Stomach (tissue), 9 donors: ENCODE data around the gene GNG2. TPM values are rescaled to one million over a fixed set of nuclear protein-coding genes. Genes with fewer than 3 reads are reported as not detected.
A peak's percentile ranks its signal among the peaks of the same experiment; 100 is the strongest.
"Not testable (repeated sequence)": the region's sequence is repeated elsewhere in the genome, so short reads cannot be mapped to it uniquely, and the experiment has no call there.

Experiments used
- DNase-seq, 2 donors: peaks; one replicate each; pipeline versions ENCODE4 v3.0.0 to v3.0.0-alpha.2; 2013 to 2019
- H3K27ac ChIP-seq, 5 donors: fragments of 200-600 bp in 4 of 5; sonication (generic) in 4 of 5; one replicate each; pipeline ENCODE4 v1.5.1; 2013 to 2019; ENCODE audit warnings: mild to moderate bottlenecking in 1 of 5, moderate library complexity in 1 of 5
- H3K27me3 ChIP-seq, 3 donors: fragments of 200-600 bp; sonication (generic); one replicate each; pipeline ENCODE4 v1.5.1; 2017 to 2019; ENCODE audit warnings: mixed run types in 1 of 3
- H3K36me3 ChIP-seq, 4 donors: fragments of 200-600 bp; sonication (generic); 1 replicate in 3 of 4; 2 replicates in 1 of 4; pipeline ENCODE4 v1.5.1; 2016 to 2019
- H3K4me1 ChIP-seq, 4 donors: fragments of 200-600 bp; sonication (generic); one replicate each; pipeline ENCODE4 v1.5.1; 2016 to 2019
- H3K4me3 ChIP-seq, 4 donors: fragments of 200-600 bp; sonication (generic) in 3 of 4; one replicate each; pipeline ENCODE4 v1.5.1; 2016 to 2019; ENCODE audit warnings: mild to moderate bottlenecking in 1 of 4
- H3K9me3 ChIP-seq, 4 donors: fragments of 200-600 bp; sonication (generic); one replicate each; pipeline ENCODE4 v1.5.1; 2016 to 2019
- CTCF ChIP-seq, 7 experiments: fragments of 450-650 bp in 4 of 7; fragments of 200-600 bp in 3 of 7; sonication (generic) in 3 of 7; IDR thresholded peaks; one replicate each; pipeline ENCODE4 v1.5.1; 2016 to 2019; ENCODE audit warnings: antibody characterized with exemption in 7 of 7, control low read depth in 2 of 7, mild to moderate bottlenecking in 1 of 7
- EP300 ChIP-seq: sonication (generic); formaldehyde crosslinking; IDR thresholded peaks from one replicate; pipeline ENCODE4 v1.6.1; 2017; ENCODE audit warnings: antibody characterized with exemption
- POLR2A ChIP-seq, 4 donors: fragments of 450-650 bp; IDR thresholded peaks; one replicate each; pipeline ENCODE4 v1.6.1; 2016; ENCODE audit warnings: antibody characterized with exemption in 4 of 4, control low read depth in 2 of 4, mild to moderate bottlenecking in 1 of 4, moderate library complexity in 1 of 4
- POLR2AphosphoS5 ChIP-seq, 3 donors: sonication (generic); formaldehyde crosslinking; IDR thresholded peaks; one replicate each; pipeline ENCODE4 v1.6.1; 2016; ENCODE audit warnings: antibody characterized with exemption in 3 of 3
- WGBS, 5 donors: extraction: QIAGEN DNeasy Blood & Tissue Kit in 3 of 5; methylation state at CpG; one replicate each; pipeline versions ENCODE4 v1.1.5 to v1.1.7; 2013 to 2018; 5-methylcytosine and 5-hydroxymethylcytosine counted together
- intact Hi-C: fragments of 100-400 bp; cut with DNase I; formaldehyde crosslinking; loops from one replicate; pipeline ENCODE4 v1.15.1; 2023; ENCODE audit warnings: low total_unique reads
- polyA plus RNA-seq, 3 donors: library from polyadenylated mRNA; stranded (reverse); fragments of 200-250 nt; gene quantifications; one replicate each; pipeline ENCODE4 v1.2.3, GENCODE V29; 2013
- total RNA-seq, 5 donors: library from RNA; depleted of rRNA; stranded (reverse); fragments of >200 nt; gene quantifications; one replicate each; pipeline versions ENCODE4 v1.1.0 to v1.2.3, GENCODE V29; 2014 to 2016
- donor health status: healthy with polysubstance abuse.
- donor health status: Bipolar disorder and iron deficiency.
- donor health status: healthy.

GNG2 gene
- total and polyA plus RNA-seq, 8 donors: 0.58 to 23.3 (median 9.2) TPM

- Histone ChIP-seq H3K9me3 (peaks cover 0 to 6% (median 0%) of the 10 kb centered on the region in 4 donors), H3K4me1 (peaks cover 0 to 6% (median 0%) of the 10 kb centered on the region in 4 donors), H3K36me3 (no peaks in the 10 kb centered on the region), H3K27me3 (no peaks in the 10 kb centered on the region), H3K27ac (no peak overlapping the region), H3K4me3 (no peak overlapping the region)
- no peak for DNase-seq
- TF ChIP-seq POLR2AphosphoS5 (IDR thresholded peaks at IDR 0.05) (no peak), CTCF (IDR thresholded peaks at IDR 0.05) (no peak), POLR2A (IDR thresholded peaks at IDR 0.05) (no peak), EP300 (no peak)
- 82 to 98% (median 91%) methylated on average over 5 of the region's 5 CpGs for WGBS, 5 donors
- intact Hi-C loops: no loop called here
These were observed 41.1 kb downstream of the GNG2 start for GRCh38 chr14:51901475-51902024.

GRCh38 chr14:51905656-51906121, 45.3 kb downstream of the GNG2 start:
- H3K36me3 ChIP-seq, intact Hi-C loops, H3K4me1 ChIP-seq, H3K4me3 ChIP-seq, H3K27me3 ChIP-seq, H3K9me3 ChIP-seq: not testable (repeated sequence)
- 28 to 51% (median 44%) methylated on average over 6 of the region's 6 CpGs for WGBS, 5 donors
- peak in 1 of 3 donors; percentile 25 for TF ChIP-seq POLR2AphosphoS5 (IDR thresholded peaks at IDR 0.05)
- H3K27ac ChIP-seq: peak overlapping the region in 4 of 5 donors; percentile 26 to 58 (median 42)
- peak in 1 of 2 donors; percentile 20 for DNase-seq

GRCh38 chr14:51908086-51908485, 47.7 kb downstream of the GNG2 start:
- Histone ChIP-seq H3K27me3 (no peaks in the 10 kb centered on the region), H3K4me1 (peaks cover 0 to 6% (median 0%) of the 10 kb centered on the region in 4 donors), H3K27ac (no peak overlapping the region), H3K36me3 (no peaks in the 10 kb centered on the region), H3K4me3 (no peak overlapping the region), H3K9me3 (peaks cover 0 to 6% (median 0%) of the 10 kb centered on the region in 4 donors)
- intact Hi-C loops: no loop called here
- WGBS, 5 donors: 73 to 95% (median 91%) methylated on average over 3 of the region's 3 CpGs
- no peak for DNase-seq
- TF ChIP-seq EP300: no peak
- TF ChIP-seq CTCF (IDR thresholded peaks at IDR 0.05): no peak
- no peak for TF ChIP-seq POLR2A (IDR thresholded peaks at IDR 0.05)
- no peak for TF ChIP-seq POLR2AphosphoS5 (IDR thresholded peaks at IDR 0.05)

GRCh38 chr14:51912112-51912786, 51.8 kb downstream of the GNG2 start:
- intact Hi-C loops: no loop called here
- no peaks in the 10 kb centered on the region for H3K9me3 ChIP-seq
- H3K27ac ChIP-seq: no peak overlapping the region
- DNase-seq: no peak
- no peak for TF ChIP-seq POLR2AphosphoS5 (IDR thresholded peaks at IDR 0.05)
- TF ChIP-seq CTCF (IDR thresholded peaks at IDR 0.05): no peak
- no peak for TF ChIP-seq POLR2A (IDR thresholded peaks at IDR 0.05)
- no peak for TF ChIP-seq EP300
- no peak overlapping the region for H3K4me3 ChIP-seq
- H3K36me3 ChIP-seq: no peaks in the 10 kb centered on the region
- H3K27me3 ChIP-seq: no peaks in the 10 kb centered on the region
- H3K4me1 ChIP-seq: no peaks in the 10 kb centered on the region
- WGBS, 5 donors: 77 to 92% (median 80%) methylated on average over 2 of the region's 2 CpGs

- Histone ChIP-seq H3K27me3 (no peaks in the 10 kb centered on the region), H3K4me1 (no peaks in the 10 kb centered on the region), H3K9me3 (no peaks in the 10 kb centered on the region), H3K4me3 (no peak overlapping the region), H3K27ac (no peak overlapping the region), H3K36me3 (no peaks in the 10 kb centered on the region)
- DNase-seq: no peak
- 65 to 81% (median 77%) methylated on average over 6 of the region's 6 CpGs for WGBS, 5 donors
- TF ChIP-seq POLR2A (IDR thresholded peaks at IDR 0.05) (no peak), CTCF (IDR thresholded peaks at IDR 0.05) (no peak), POLR2AphosphoS5 (IDR thresholded peaks at IDR 0.05) (no peak), EP300 (no peak)
- intact Hi-C loops: no loop called here
These were observed 53.9 kb downstream of the GNG2 start for GRCh38 chr14:51914310-51914709.
